Measurements from ENCODE around the gene MYH14. TPM values are rescaled to one million over a fixed set of nuclear protein-coding genes. Genes with fewer than 3 reads are reported as not detected.
"Not testable (repeated sequence)": the region's sequence is repeated elsewhere in the genome, so short reads cannot be mapped to it uniquely, and the experiment has no call there.

MYH14 gene
- polyA plus RNA-seq, 3 donors: 16.6 to 23.9 (median 19.0) TPM

- DNase-seq (ENCODE audit: low read depth in 3 of 3, low spot score in 2 of 3): not testable (repeated sequence)
Measured at GRCh38 chr19:50353487-50353880, 150.1 kb downstream of the MYH14 start.

- no peak for DNase-seq (ENCODE audit: low read depth in 3 of 3, low spot score in 2 of 3)
Measured at GRCh38 chr19:50356691-50357177, 153.3 kb downstream of the MYH14 start.

- peak in 1 of 3 donors; percentile 40 for DNase-seq (ENCODE audit: low read depth in 3 of 3, low spot score in 2 of 3)
Measured at GRCh38 chr19:50357178-50358100, 154.0 kb downstream of the MYH14 start.

DNA sequence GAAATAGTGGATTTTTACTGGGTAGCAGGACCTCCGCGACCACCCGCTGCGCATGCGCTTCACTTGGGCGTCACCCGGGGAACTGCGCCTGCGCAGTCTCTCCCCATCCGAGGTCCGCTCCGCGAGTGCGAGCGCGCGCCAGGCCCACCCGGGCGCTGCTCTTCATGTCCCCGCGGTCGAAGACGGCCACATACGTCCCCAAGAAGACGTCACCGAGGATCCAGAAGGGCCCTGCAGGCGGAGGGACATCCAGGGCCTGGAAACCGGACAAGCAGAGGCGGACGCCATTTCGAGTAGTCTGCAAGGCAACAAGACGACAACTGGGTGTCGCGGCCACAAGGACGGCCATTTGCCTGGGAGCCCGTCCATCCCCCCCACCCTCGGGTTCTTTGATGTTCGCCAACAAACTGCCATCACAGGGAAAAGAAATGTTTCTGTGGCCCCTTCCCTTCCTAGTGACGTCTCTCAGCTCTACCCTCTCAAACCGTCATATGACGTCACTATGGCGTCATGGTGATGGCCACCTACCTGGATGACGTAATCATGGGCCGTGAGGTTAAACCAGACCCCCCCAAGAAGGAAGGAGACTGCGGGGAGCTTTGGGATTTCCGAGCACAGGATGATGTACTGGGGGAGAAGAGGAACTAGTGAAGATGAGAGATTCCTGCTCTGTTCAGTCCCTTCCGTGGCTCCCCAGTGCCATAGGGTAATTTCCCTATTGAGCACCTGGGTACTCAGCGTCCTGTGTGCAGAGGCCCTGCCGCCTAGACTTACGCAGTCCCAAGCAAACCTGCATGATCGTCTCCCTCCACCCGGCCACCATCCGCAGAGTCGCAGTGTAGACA, 155.3 kb downstream of the MYH14 start:
- peak in 1 of 3 donors; percentile 35 for DNase-seq (ENCODE audit: low read depth in 3 of 3, low spot score in 2 of 3)

GRCh38 chr19:50359328-50359818, 156.0 kb downstream of the MYH14 start:
- no peak for DNase-seq (ENCODE audit: low read depth in 3 of 3, low spot score in 2 of 3)

Other genes with a start within 250 kb of the MYH14 start
- gene SIGLEC11, start 242.4 kb upstream of the MYH14 start, polyA plus RNA-seq (ENCODE audit: insufficient read length in 3 of 3): 1 to 10 TPM; 3.9 to 4.8 (median 4.6) TPM
- 10 to 100 TPM; 45.1 to 51.0 (median 46.3) TPM for gene VRK3, start 178.2 kb upstream of the MYH14 start, polyA plus RNA-seq (ENCODE audit: insufficient read length in 3 of 3)
- 10 to 100 TPM; 15.1 to 16.8 (median 16.0) TPM for gene ZNF473, start 177.6 kb upstream of the MYH14 start, polyA plus RNA-seq (ENCODE audit: insufficient read length in 3 of 3)
- gene IZUMO2, start 40.3 kb upstream of the MYH14 start, polyA plus RNA-seq (ENCODE audit: insufficient read length in 3 of 3): under 1 TPM in 1 of 3 donors, not detected in 2; 0.28 TPM
- 10 to 100 TPM; 23.8 to 27.2 (median 27.1) TPM for gene KCNC3, start 125.8 kb downstream of the MYH14 start, polyA plus RNA-seq (ENCODE audit: insufficient read length in 3 of 3)
- gene NAPSA, start 162.0 kb downstream of the MYH14 start, polyA plus RNA-seq (ENCODE audit: insufficient read length in 3 of 3): 1 to 10 TPM; 8.2 to 9.4 (median 8.7) TPM
- gene NR1H2, start 172.8 kb downstream of the MYH14 start, polyA plus RNA-seq (ENCODE audit: insufficient read length in 3 of 3): 10 to 100 TPM; 25.9 to 28.8 (median 27.6) TPM
- gene POLD1, start 180.7 kb downstream of the MYH14 start, polyA plus RNA-seq (ENCODE audit: insufficient read length in 3 of 3): 10 to 100 TPM; 20.7 to 22.8 (median 21.6) TPM
- under 1 TPM; 0.28 to 0.91 (median 0.82) TPM for gene SPIB, start 215.3 kb downstream of the MYH14 start, polyA plus RNA-seq (ENCODE audit: insufficient read length in 3 of 3)
- gene MYBPC2, start 229.3 kb downstream of the MYH14 start, polyA plus RNA-seq (ENCODE audit: insufficient read length in 3 of 3): under 1 TPM; 0.58 to 0.72 (median 0.67) TPM

All from right renal cortex interstitium (tissue), 3 donors.